Heart left ventricle (tissue), 16 donors: ENCODE data around the gene NEU3. TPM values are rescaled to one million over a fixed set of nuclear protein-coding genes. Genes with fewer than 3 reads are reported as not detected.

Experiments used
- ATAC-seq, 4 donors: fragments of 200-7000 bp; cut with Tn5 transposase; one replicate each; pipeline ENCODE4 v1.9.1; 2020 to 2022; ENCODE audit warnings: moderate library complexity in 4 of 4, mild to moderate bottlenecking in 3 of 4, moderate number of reproducible peaks in 1 of 4
- DNase-seq, 5 donors: peaks; one replicate each; pipeline ENCODE4 v3.0.0-alpha.2; 2020
- H3K27ac ChIP-seq, 12 donors: fragments of 200-600 bp; sonication (generic) in 4 of 12; one replicate each; pipeline versions ENCODE4 v1.5.0 to v1.8.0; 2016 to 2022; ENCODE audit warnings: mild to moderate bottlenecking in 2 of 12
- H3K27me3 ChIP-seq, 9 donors: fragments of 200-600 bp; sonication (generic) in 2 of 9; one replicate each; pipeline versions ENCODE4 v1.5.1 to v1.8.0; 2016 to 2022; ENCODE audit warnings: mild to moderate bottlenecking in 3 of 9
- H3K36me3 ChIP-seq, 9 donors: fragments of 200-600 bp; sonication (generic) in 2 of 9; one replicate each; pipeline versions ENCODE4 v1.5.0 to v1.8.0; 2018 to 2022; ENCODE audit warnings: mild to moderate bottlenecking in 2 of 9
- H3K4me1 ChIP-seq, 12 donors: fragments of 200-600 bp; sonication (generic) in 4 of 12; one replicate each; pipeline versions ENCODE4 v1.5.0 to v1.8.0; 2016 to 2022; ENCODE audit warnings: mild to moderate bottlenecking in 3 of 12
- H3K4me3 ChIP-seq, 12 donors: fragments of 200-600 bp; sonication (generic) in 4 of 12; one replicate each; pipeline versions ENCODE4 v1.5.0 to v1.8.0; 2017 to 2022; ENCODE audit warnings: mild to moderate bottlenecking in 9 of 12, moderate library complexity in 4 of 12
- H3K9me3 ChIP-seq, 12 donors: fragments of 200-600 bp; sonication (generic) in 4 of 12; one replicate each; pipeline versions ENCODE4 v1.5.0 to v1.8.0; 2016 to 2022; ENCODE audit warnings: mild to moderate bottlenecking in 1 of 12
- CTCF ChIP-seq, 12 donors: fragments of 200-600 bp; sonication (generic) in 4 of 12; IDR thresholded peaks; one replicate each; pipeline versions ENCODE4 v1.5.0 to v1.8.0; 2018 to 2022; ENCODE audit warnings: antibody characterized with exemption in 12 of 12, mild to moderate bottlenecking in 5 of 12
- POLR2A ChIP-seq, 2 donors: fragments of 450-650 bp; IDR thresholded peaks; one replicate each; pipeline ENCODE4 v1.6.1; 2017; ENCODE audit warnings: antibody characterized with exemption in 2 of 2, mild to moderate bottlenecking in 2 of 2, moderate library complexity in 2 of 2
- WGBS, 4 donors: extraction: QIAGEN DNeasy Blood & Tissue Kit in 2 of 4; methylation state at CpG; one replicate each; pipeline versions ENCODE4 v1.1.5 to v1.1.7; 2013 to 2018; 5-methylcytosine and 5-hydroxymethylcytosine counted together
- intact Hi-C, 10 donors: fragments of 100-400 bp; cut with DNase I; formaldehyde crosslinking; loops; one replicate each; pipeline versions ENCODE4 v1.11.1 to v1.14.2; 2022
- polyA plus RNA-seq, 2 donors: library from polyadenylated mRNA; stranded (reverse); fragments of 200-250 nt; gene quantifications; one replicate each; pipeline ENCODE4 v1.2.3, GENCODE V29; 2013
- total RNA-seq, 9 donors: library from RNA; depleted of rRNA in 2 of 9; stranded (reverse); fragments of >200 nt in 2 of 9; fragmentation: NEBNext Ultra II Directional in 3 of 9; extraction: Animal tissue kit (Norgen Biotek cat#: 25700) in 3 of 9; gene quantifications; one replicate each; pipeline versions ENCODE4 v1.1.0 to v1.2.4, GENCODE V29; 2016 to 2023
- donor health status: ischemic (EF 13 %, LVEDD 7.1; RV severe dilation, severe dysfunction).
- donor health status: healthy with polysubstance abuse.
- donor health status: DM: no; HTN: yes; CAD: no.
- donor health status: DM: no; HTN: no; CAD: no.
- donor health status: ischemic (EF 25% LVEDD 6.9; RV normal size, moderate dysfunction).
- donor health status: ischemic (EF 25% LVEDD 5.7; RV mildly dilated, moderate dysfunction).
- donor health status: healthy.
- donor health status: DM: yes; HTN: yes; CAD: no.
- donor health status: ischemic (EF 35%, LVEDD 5.7; RV mildly dilated, moderate dysfunction).
- donor health status: nonischemic (EF 11% LVEDD 7.7; RV severe dilation, severe dysfunction).
- donor health status: DM: yes; HTN: yes; CAD: no.
- donor health status: PGD.
- donor health status: ischemic (EF 29% LVEDD 5.4; RV normal size, mild dysfunction).
- donor health status: nonischemic (EF 23%, LVEDD 6.1; RV moderate dilation, normal function).

NEU3 gene
- total and polyA plus RNA-seq, 11 donors: 5.1 to 16.6 (median 7.7) TPM

- 24 to 31% (median 30%) methylated on average over 4 of the region's 4 CpGs for WGBS, 4 donors
- intact Hi-C loops: loop anchor here in 2 of 10 donors (2.0 to 5.0 kb wide), 2 partner anchors 102 to 104 kb away; no protein-coding TSS in a partner anchor
- ATAC-seq (peak in 3 of 4 donors; percentile 59 to 83 (median 65)), DNase-seq (peak in 1 of 5 donors; percentile 36)
- H3K9me3 ChIP-seq: no peaks in the 10 kb centered on the region
- no peaks in the 10 kb centered on the region for H3K36me3 ChIP-seq
- TF ChIP-seq POLR2A (IDR thresholded peaks at IDR 0.05) (no peak), CTCF (IDR thresholded peaks at IDR 0.05) (no peak)
- H3K4me1 ChIP-seq: peaks cover 0 to 11% (median 0%) of the 10 kb centered on the region in 12 donors
- H3K27ac ChIP-seq: no peak overlapping the region
- no peaks in the 10 kb centered on the region for H3K27me3 ChIP-seq
- H3K4me3 ChIP-seq: no peak overlapping the region
Observed at GRCh38 chr11:75031224-75031753, 42.6 kb downstream of the NEU3 start.

- peak; percentile 50 to 74 (median 64) for TF ChIP-seq CTCF (IDR thresholded peaks at IDR 0.05)
- TF ChIP-seq POLR2A (IDR thresholded peaks at IDR 0.05): no peak
- H3K27ac ChIP-seq: no peak overlapping the region
- no peaks in the 10 kb centered on the region for H3K36me3 ChIP-seq
- intact Hi-C loops: loop anchor here (1.0 to 5.0 kb wide), 5 partner anchors 101 to 105 kb away; no protein-coding TSS in a partner anchor
- no peaks in the 10 kb centered on the region for H3K27me3 ChIP-seq
- no peaks in the 10 kb centered on the region for H3K9me3 ChIP-seq
- peak; percentile 65 to 87 (median 76) for DNase-seq
- WGBS, 4 donors: 27 to 68% (median 64%) methylated on average over 5 to 8 of the region's 8 CpGs
- peak; percentile 49 to 84 (median 78) for ATAC-seq
- H3K4me3 ChIP-seq: no peak overlapping the region
- peaks cover 0 to 11% (median 0%) of the 10 kb centered on the region in 12 donors for H3K4me1 ChIP-seq
Observed at GRCh38 chr11:75031771-75032549, 43.2 kb downstream of the NEU3 start.

GRCh38 chr11:75032550-75032935 is 43.8 kb downstream of the NEU3 start:
- WGBS, 4 donors: 85 to 89% (median 88%) methylated on average over 3 of the region's 3 CpGs
- Histone ChIP-seq H3K36me3 (no peaks in the 10 kb centered on the region), H3K27ac (no peak overlapping the region), H3K4me1 (peaks cover 0 to 11% (median 0%) of the 10 kb centered on the region in 12 donors), H3K27me3 (no peaks in the 10 kb centered on the region), H3K9me3 (no peaks in the 10 kb centered on the region), H3K4me3 (no peak overlapping the region)
- TF ChIP-seq POLR2A (IDR thresholded peaks at IDR 0.05): no peak
- no peak for TF ChIP-seq CTCF (IDR thresholded peaks at IDR 0.05)
- DNase-seq (no peak), ATAC-seq (no peak)
- intact Hi-C loops: loop anchor here in 9 of 10 donors (1.0 to 5.0 kb wide), 5 partner anchors 102 to 105 kb away; no protein-coding TSS in a partner anchor

- no peaks in the 10 kb centered on the region for H3K36me3 ChIP-seq
- no peak overlapping the region for H3K27ac ChIP-seq
- TF ChIP-seq POLR2A (IDR thresholded peaks at IDR 0.05) (no peak), CTCF (IDR thresholded peaks at IDR 0.05) (no peak)
- WGBS, 4 donors: 84 to 90% (median 86%) methylated on average over 3 of the region's 3 CpGs
- H3K27me3 ChIP-seq: no peaks in the 10 kb centered on the region
- DNase-seq (no peak), ATAC-seq (no peak)
- peaks cover 0 to 11% (median 0%) of the 10 kb centered on the region in 12 donors for H3K4me1 ChIP-seq
- no peak overlapping the region for H3K4me3 ChIP-seq
- intact Hi-C loops: loop anchor here in 7 of 10 donors (2.0 to 5.0 kb wide), 3 partner anchors 103 to 107 kb away; no protein-coding TSS in a partner anchor
- H3K9me3 ChIP-seq: no peaks in the 10 kb centered on the region
Observed at GRCh38 chr11:75033916-75034315, 45.2 kb downstream of the NEU3 start.
